Stimulated activated CD8-positive, alpha-beta memory T cell treated with anti-CD3 and anti-CD28 coated beads, Interleukin-15, amount 100 ng/mL, for 48 hours (primary cell): ENCODE measurements around the gene UBALD2.
A peak's percentile ranks its signal among the peaks of the same experiment; 100 is the strongest.
"Not testable (repeated sequence)": the region's sequence is repeated elsewhere in the genome, so short reads cannot be mapped to it uniquely, and the experiment has no call there.

Experiments used
- DNase-seq, 2 donors: peaks; one replicate each; pipeline ENCODE4 v3.0.0-alpha.2; 2020; ENCODE audit warnings: low read depth in 2 of 2

UBALD2 gene

GRCh38 chr17:76244721-76245120, 20.4 kb upstream of the UBALD2 start:
- not testable (repeated sequence) for DNase-seq

DNA sequence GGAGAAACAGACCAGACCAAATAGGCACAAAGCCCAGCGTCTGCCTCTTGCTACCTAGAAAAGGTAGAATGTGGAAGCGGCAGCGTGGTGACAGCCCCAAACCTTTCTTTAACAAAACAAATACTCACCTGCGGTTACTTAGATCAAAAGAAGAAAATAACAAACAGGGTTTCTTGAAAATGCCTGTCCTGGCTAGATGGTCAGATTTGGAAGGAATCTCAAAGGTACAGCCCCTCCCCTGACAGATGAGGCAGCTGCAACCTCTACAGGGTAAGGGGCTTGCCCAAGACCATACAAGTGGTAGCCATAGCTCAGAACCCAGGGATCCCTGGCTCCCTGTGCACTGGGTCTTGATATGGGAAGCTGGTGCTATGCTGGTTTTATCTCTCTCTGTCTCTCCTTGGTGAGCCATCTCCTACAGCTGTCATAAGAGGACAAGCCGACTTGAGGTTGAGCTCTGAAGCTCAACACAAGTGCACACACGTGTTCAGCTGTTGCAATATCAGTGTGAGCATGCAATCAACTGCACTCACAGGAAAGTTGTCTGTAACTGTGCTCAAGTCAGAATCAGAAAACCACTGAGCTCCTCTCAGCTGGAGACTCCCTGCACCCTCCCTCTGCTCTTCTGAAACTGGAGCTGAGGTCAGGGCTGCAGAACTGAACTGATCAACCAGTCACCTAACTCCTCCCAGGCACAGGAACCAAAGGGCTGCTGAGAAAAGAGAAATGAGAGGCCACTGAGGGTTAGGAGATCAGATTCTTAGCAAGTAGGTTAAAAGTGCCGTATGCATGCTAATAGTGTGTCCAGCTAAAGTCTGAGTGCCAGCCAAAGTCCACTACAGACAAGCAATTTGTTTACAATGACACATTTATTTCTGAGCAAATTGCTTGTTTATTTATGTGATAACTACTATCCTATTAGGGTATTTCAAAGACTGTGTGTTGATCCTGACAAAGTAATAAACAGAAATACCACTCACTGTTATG, 18.8 kb upstream of the UBALD2 start:
- peak; percentile 56 to 60 for DNase-seq

DNA sequence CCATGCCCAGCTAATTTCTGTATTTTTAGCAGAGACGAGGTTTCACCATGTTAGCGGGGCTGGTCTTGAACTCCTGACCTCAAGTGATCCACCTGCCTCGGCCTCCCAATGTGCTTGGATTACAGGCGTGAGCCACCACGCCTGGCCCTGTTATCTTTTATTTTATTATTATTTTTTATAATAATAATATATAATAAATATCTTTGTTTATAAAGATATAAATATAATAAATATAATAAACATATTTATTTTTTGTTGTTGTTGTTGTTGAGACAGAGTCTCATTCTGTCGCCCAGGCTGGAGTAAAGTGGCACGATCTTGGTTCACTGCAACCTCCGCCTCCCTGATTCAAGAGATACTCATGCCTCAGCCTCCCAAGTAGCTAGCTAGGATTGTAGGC, 17.8 kb upstream of the UBALD2 start:
- no peak for DNase-seq

DNA sequence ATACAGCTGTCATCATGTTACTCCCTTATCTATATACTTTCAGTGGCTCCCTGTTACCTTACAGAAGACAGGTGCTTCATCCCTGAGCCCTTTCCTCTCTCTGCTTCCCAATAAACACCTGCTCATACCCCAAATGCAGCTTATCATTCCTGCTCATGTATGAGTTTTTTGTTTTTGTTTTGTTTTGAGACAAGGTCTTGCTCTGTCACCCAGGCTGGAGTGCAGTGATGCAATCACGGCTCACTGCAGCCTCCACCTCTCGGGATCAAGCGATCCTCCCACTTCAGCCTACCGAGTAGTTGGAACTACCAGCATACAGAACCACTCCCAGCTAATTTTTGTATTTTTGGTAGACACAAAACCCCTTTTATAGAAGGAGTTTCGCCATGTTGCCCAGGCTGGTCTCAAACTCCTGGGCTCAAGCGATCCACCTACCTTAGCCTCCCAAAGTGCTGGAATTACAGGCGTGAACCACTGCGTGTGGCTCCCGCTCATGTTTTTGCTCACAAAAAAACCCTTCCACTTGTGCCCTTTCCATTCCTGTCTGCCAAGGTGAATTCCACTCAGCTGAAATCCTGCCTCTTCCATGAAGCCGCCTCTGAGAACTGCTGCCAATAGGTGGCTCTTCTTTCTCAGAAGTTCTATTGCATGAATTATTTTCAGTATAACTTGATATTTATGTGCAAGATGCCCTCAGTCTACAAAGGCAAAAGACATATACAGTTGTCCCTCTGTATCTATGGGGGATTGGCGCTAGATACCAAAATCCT, 16.9 kb upstream of the UBALD2 start:
- DNase-seq, result no peak

- DNase-seq, result no peak
These were observed 15.0 kb upstream of the UBALD2 start for GRCh38 chr17:76250141-76250540.

DNA sequence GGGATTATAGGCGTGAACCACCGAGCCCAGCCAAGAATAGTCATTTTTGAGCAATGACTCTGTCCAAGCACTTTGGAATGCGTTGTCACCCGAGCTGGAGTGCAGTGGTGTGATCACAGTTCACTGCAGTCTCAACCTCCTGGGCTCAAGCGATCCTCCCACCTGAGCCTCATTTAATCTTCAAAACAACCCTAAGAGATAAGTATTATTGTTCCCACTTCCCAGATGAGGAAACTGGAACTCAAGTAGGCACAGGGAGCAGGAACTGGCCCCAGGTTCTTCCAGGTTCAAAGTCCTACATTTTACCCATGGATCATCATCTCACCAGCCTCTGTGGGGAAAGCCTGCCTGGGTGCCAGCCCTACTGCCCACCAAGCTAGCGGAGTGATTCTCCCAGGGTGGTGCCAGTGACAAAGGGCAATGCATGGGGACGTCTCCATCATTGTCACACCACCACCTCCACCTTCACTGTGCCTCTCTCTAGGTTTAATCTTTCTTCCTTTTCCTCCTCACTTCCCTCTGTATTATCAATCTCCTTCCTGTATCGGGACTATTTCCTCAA, 13.6 kb upstream of the UBALD2 start:
- no peak for DNase-seq

GRCh38 chr17:76252040-76252954, 12.9 kb upstream of the UBALD2 start:
- DNase-seq, result no peak

GRCh38 chr17:76252967-76253766, 12.0 kb upstream of the UBALD2 start:
- DNase-seq, result not testable (repeated sequence)

GRCh38 chr17:76253841-76254240, 11.3 kb upstream of the UBALD2 start:
- no peak for DNase-seq

DNA sequence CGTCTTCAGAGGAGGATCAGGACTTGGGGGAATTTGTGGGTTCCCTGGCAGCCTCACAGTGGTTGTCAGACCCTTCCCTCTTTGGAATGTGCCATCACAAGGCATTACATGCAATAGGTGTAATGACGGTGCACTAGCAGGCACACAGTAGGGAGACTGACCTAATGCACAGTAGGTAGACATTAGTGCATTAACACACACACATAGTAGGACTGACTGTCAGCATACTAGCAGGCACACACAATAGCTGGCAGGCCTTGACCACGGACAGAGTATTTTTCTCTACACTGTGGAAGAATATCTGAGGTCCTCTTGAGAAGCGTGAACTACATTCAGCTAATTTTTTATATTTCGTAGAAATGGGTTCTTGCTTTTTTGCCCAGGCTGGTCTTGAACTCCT, 10.9 kb upstream of the UBALD2 start:
- DNase-seq, result no peak

GRCh38 chr17:76255801-76256429, 9.2 kb upstream of the UBALD2 start:
- DNase-seq, result no peak

- DNase-seq, result peak; percentile 44 to 60
These were observed 8.6 kb upstream of the UBALD2 start for GRCh38 chr17:76256430-76257050.

- no peak for DNase-seq
These were observed 4.9 kb upstream of the UBALD2 start for GRCh38 chr17:76260220-76260619.

DNA sequence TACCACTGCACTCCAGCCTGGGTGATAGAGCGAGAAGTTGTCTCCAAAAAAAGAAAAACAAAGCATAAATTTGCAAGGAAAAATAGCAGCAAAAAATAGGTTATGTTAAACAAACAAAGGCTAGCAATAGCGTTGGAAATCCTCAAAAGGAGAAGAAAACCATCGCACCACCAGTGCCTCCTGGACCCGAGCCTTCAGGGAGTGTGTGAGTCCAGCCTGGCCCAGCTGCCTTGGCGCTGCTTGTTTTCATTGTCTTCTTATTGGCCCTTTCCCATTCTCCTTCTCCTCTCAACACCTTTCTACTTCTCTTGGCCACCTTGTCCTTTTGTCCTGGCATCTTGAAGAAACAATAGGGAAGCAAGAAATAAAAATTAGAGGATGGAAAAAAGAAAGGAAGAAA, 4.5 kb upstream of the UBALD2 start:
- DNase-seq, result no peak

DNA sequence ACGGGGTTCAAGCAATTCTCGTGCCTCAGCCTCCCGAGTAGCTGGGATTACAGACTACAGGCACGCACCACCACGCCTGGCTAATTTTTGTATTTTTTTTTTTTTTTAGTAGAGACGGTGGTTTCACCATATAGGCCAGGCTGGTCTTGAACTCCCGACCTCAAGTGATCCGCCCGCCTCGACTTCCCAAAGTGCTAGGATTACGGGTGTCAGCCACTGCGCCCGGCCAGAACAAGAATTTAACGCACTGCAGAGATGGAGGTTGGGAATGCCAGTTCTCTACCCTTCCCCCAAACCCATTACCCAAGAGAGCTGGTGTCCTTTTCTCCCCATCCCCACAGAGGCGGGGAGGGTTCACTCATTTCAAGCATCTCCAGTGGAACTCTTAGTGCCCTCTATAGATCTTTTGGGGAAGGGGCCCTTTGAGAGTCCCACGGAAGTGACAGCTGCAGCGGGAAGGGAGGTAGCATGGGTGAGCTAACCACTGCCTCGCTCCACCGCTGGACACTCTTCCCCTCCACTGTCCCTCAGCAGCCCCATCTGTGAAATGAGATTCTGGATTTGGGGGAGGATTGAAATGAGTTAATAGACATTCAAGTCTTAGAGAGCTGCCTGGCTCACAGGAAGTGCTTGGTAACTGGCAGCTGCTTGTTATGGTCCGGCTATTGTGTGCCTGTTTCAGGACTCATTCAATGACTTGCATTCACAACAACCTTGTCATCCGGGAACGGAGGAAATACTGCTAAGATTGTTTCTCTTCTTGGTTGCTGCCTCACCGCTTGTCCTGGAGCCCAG, 3.5 kb upstream of the UBALD2 start:
- no peak for DNase-seq

DNA sequence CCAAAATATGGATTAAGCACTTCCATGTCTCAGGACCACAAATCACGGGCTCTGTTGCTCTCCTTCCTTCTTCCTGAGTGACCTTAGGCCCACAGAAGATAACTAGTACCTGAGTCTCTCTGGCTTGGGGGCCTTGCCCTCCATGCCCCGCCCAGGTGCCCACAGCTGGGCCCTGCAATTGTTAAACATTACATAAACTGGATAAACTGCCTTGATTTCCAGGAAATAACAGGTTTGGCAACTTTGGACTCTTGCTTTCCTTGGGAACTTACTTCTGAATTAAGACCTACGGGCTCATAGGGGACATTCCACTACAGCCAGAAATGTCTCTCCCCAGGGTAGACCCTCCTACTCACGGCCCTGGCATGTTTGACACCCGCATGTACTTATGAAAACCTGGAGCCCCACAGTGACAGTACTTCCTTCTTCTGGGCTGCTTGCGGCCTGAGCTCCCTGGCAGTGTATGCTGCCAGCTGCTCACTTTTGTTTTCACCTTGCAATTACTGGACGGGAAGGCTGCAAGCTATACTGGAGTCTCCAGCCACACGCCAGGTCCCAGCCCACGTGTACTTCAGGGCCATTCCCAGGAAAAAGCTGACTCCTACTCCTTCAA, 2.3 kb upstream of the UBALD2 start:
- DNase-seq, result no peak

- no peak for DNase-seq
These were observed 1.3 kb upstream of the UBALD2 start for GRCh38 chr17:76263896-76264295.

DNA sequence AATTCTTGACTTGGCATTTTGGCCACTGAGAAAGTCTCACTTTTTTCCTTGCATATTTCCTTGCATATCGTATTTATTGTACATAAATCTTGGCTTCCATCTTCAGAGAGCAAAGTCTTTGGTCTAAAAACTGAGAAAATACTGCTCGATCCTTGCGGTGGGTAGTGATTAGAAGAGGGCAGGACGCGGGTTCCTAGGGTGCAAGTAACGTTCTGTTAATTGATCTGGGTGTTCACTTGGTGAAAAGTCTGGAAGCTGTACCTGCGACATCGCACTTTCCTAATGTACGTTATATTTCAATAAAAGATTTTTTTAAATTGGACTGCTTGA, 758 bp upstream of the UBALD2 start:
- DNase-seq, result no peak
